Endothelial cell of hepatic sinusoid (primary cell): Measurements from ENCODE around the gene JAKMIP1.

Experiments used
- in situ Hi-C: cut with HindIII; loops from 2 replicates; pipeline ENCODE4 v1.10.0; 2017; ENCODE audit warnings: low sequenced_read_pairs

Gene JAKMIP1

DNA sequence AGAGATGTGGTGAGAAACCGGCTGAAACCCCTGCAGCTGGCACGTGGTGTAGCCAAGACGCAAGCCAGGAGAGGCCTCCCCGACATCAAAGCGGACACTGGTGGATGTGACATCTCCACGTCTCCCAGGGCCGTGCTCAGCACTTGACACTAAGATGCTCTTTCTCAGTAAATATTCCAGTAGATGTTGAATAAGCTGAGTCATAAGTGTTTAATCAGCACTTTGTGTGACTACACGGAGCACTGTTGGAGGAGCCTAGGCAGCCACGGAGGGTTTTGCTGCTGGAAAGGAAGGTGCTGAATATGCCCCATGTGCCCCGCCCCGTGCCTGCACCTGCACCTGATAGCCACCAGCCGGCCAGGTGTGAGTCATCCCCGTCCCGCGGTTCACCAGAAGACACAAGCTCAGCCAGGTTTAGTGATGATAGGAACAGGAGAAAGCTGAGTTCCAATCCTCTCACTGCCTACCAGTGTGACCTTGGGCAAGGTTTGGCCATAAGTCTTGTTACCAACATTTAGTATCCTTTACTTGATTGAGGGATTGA, 153.1 kb downstream of the JAKMIP1 start:
- in situ Hi-C loops = no loop called here

DNA sequence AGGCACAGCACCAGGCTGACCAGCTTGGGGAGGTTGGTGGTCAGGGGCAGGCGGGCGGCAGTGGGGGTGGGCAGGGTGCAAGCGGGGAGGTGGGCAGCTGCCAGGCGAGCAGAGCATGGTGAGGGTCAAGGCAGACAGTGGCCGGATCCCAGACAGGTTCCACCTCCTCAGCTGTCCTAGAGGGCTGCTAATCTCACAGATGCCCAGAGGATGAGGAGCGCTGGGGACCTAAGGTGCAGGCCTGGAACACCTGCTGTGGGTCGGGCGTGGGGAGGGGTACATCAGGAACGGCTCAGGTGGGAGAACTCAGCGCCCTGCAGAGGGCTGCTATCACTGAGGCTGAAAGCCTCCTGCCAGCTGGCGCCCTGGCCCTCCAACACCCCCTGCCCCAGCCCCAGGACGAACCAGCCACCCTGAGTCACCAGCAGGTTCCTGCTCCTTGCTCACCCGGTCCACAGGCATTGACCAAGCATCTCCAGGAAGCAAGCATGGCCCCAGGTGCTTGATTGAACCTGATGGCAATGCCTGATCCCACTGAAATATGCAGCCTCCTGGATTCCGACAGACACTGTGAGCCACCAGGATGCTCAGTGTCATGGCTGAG, 153.7 kb downstream of the JAKMIP1 start:
- in situ Hi-C loops = no loop called here

DNA sequence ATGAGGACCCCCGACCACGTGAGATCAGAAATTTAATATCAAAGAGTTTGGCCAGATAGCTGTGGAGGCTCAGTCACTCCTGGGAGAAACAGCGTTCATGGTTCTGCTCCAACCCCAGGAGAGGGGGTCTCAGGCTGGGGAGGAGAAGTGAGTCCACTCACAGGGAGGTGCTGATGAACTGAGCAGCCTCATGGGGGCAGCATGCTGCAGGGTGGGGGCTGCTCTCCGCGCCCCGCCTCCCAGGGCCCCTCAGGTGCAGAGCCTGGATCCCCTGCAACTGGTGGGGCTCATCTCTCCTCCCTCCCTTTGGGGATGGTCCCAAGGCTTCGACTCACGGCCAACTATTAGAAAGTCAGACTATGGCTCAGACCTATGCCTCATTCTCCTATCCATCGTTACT, 155.5 kb downstream of the JAKMIP1 start:
- in situ Hi-C loops = no loop called here

DNA sequence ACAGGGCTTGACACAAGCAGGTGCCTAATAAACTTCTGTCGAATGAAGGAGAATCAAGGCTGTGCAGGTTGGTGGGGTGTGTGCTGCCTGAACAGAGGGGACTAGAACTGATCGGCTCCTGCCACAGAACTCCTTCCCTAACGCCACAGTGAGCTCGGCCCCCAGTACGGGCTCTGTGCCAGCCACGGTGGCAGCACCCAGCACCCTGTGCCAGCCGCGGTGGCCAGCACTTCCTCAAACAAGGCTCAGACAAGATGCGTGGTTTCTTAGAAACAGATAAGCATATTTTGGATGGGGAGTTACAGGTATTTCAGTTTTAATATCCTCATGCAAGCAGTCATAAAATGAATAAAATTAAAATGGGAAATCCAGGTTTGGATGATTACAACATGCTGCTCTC, 156.1 kb downstream of the JAKMIP1 start:
- in situ Hi-C loops = no loop called here

DNA sequence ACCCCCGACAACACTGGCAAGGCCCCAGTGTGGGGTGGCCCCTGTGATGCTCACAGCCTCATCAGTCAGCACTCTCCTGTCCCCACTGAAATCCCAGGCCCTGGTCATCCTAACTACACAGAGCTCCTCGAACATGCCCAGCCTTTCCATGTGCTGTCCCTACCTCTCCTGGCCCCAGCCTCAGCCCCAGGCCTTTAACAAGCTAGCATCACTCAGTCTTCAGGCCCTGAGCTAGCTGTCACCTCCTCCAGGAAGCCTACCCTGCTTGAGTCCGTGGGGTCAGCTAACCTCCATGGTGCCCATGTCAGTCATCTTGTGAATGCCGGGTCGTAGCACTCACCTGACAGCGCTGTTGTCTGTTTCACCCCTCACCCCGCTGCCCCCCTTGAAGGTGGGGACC, 156.5 kb downstream of the JAKMIP1 start:
- in situ Hi-C loops = no loop called here

DNA sequence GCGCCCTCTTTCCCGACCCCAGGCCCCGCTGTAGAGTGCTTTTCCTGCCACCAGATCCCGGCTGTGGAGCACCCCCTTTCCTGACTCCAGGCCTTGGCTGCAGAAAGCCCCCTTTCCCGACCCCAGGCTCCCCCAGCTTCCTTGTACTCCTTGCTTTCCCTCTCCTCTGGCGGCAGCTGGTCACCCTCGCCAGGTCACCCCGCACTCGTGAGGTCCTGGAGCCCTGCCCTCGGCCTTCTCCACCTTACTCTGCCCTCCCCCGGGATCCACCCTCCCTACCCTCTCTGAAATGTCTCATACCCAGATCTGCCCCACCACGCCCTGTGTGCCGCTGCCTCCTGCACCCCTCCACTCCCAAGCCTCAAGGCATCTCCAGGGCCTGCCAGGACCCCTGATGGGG, 157.2 kb downstream of the JAKMIP1 start:
- in situ Hi-C loops = no loop called here

DNA sequence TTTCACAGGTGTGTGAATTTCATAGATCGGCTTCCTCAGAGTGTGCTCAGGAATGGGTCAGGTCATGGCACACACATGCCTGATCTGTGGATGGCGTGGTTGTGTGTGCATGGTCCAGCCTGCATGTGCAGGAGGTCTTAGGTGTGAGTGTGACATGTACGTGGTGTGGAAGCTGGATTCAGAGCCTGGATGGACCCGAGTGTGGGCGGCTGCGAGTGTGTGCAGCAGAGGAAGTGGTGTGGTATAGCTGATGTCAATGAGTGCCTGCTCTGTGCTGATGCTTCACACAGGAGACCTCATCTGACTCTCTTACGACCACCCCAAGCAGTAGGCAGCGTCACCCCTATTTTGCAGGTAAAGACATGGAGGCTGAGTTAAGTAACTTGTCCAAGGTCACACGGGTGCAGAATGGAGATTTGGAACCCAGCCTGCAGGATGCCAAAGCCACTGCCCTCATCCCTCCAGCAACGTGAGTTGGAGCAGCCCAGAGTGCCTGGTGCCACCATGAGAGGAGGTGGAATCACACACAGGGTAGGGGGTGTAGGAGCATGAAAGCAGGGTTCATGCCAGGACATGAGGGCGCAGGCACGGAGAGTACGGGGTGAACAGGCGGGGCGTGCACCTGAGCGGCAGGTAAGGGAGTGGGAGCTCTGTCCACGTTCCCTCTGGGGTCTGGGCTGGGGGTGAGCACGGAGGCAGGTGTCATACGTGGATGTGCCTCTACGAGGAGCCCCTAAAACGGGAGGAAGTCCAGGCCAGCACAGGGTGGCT, 157.9 kb downstream of the JAKMIP1 start:
- in situ Hi-C loops = no loop called here

DNA sequence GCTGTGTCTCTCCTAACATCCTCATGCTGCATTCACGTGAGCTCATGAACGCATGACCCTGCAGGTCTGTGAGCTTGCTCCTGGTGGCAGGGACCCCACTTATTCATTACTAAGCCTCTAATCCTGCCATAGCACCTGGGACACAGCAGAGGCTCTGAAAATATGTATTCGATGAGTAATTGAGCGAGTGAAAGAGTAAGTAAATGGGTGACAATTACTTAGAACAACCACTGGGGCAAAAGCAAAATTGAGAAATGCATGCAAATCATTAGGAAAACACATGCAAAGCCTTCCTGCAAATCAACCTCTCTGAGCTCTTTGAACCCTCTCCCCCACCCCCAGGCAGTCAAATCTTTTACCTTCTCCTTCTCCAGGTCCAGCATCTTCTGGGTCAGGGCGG, 158.5 kb downstream of the JAKMIP1 start:
- in situ Hi-C loops = no loop called here

DNA sequence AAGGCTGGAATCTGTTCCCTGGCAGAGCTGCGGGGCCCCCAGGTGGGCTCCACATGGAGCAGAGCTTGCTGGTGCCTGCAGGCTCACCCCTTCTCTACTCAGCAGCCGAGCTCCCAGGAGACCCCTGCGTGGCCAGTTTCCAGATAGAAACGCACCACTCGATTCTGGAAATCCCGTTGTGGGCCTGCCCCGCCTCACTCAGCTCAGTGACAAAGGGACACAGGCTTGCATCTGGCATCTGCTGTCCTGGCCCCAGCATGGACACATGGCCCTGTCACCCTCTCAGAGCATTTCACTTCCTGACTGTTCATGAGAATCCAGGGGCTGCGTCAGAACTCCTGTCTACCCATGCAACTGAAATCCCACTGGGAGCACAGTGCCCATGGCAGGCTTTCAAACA, 161.6 kb downstream of the JAKMIP1 start:
- in situ Hi-C loops = no loop called here

DNA sequence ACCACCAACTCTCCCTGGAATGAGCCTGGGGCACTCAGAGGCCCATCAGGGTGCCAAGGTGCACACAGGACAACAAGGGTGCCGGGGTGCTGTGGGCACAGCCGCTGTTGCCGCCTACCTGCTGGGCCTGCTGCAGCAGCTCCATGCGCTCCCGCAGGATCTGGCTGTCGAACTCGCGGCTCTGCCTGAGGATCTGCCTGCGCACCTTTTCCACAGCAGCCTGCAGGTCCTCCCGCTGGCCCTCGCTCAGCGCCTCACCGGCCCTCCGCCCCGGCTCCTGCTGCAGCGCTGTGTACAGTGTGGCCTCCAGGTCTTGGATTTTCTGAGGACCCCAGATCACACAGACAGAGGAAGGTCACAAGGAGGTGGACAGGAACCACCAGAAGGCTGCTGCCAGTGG, 164.6 kb downstream of the JAKMIP1 start:
- in situ Hi-C loops = no loop called here

DNA sequence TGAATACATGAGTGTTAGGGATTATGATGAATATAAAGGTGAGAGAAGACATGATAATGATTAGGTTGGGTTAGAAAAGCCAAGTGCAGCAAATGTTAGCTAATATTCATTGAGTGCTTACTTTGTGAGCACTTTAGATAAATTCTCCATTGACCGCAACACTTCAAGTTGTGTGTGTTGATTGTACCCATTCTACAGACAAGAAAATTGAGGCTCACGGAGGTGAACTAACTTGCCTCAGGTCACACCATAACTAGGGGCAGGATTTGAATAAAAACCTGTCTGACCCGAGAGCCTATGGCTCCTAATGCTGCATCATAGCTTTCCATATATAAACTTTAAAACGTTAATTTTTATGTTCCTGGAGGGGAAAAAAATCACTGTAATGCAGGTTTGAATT, 167.0 kb downstream of the JAKMIP1 start:
- in situ Hi-C loops = no loop called here

DNA sequence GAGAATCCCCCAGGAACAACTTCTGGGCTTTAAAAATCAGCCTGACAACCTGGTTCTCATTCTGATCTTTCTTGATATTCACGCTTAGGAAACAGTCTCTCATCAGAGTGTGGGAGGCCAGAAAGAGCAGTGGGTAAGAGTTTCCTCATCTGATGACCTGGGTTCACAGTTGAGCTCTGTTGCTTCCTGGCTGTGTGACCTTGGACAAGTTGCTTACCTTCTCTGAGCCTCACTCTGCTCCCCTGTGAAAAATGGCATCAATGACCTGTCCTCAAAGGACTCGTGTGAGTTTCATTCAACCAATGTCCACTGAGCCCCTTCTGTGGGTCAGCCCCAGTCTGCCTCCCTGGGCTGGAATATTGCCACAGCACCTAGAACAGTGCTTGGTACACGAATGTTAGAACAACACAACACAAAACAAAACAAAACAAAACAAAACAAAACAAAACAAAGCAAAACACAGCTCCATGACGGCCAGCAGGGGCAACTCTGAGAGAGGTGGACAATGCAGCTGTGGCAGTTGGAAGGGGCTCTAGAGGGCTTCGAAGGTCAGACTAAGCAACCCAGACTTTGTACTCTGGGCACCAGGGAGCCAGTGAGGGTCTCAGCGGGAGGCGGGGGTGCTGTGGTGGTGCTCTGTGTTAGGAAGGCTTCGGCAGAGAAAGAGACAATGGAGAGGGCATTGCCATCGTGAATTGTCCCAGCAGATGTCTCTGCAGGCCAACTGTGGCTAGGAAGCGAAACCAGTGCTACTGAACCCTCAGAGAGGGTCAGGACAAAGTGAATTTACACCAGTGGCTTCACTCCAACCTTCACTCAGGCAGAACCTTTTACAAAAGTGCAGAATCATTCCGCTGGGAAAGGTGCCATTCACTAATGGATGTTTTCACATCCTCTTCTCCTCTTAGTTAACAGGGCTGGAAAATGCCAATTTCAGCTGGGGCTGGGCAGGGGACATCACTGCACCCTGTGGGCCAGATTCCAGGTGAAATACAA, 167.8 kb downstream of the JAKMIP1 start:
- in situ Hi-C loops = no loop called here

DNA sequence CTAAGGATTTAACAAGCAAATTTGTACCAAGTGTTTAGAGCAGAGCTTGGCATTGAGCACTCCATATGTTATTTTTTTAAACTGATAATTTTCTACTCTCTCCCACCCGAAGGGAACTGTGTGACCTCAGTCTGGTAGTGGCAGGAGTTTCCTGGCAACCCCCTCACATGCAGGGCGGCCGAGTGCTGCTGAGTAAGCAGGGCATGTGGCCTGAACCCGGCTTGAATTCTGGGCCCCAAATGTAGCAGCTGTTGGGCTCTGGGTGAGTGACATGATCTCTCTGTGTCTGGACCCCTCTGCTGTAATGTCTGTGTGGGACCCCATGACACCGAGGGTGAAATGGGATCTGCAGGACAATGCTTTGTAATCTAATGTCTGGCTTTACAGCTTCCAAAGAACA, 168.5 kb downstream of the JAKMIP1 start:
- in situ Hi-C loops = no loop called here

DNA sequence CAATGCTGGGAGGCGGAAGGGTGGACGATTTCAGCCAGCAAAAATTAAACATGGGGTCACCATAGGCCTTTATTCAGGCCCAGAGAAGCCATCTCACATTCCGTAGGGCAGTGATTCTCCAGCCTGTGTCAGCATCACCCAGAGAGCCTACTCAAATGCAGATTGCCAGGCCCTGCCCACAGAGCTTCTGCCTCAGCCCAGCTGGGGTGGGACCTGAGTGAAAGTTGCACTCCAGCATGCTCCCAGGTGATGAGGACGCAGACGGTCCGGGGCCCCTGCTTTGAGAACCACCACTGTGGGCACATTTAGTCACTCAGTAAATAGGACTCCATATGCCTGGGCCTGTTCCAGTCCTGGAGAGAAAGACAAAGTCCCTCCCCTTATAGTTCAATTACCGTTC, 169.7 kb downstream of the JAKMIP1 start:
- in situ Hi-C loops = no loop called here

DNA sequence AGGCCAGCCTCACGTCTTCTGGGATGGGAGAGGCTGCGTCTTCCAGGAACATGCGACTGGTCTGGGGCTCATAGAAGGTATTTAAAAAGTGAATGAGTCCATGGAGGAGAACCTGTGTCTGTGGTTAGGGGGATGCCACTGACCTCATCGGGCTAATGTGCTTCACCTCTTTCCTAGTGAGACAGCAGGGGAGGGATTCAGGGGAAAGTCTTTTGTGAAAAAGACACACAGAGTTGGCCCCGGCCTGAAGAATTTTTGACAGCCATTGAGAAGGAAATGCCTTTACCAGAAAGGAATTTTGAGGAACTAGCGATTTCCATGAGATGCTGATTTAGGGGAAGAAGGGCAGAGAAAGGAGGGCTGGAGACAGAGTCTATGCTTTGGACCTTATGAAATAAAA, 171.1 kb downstream of the JAKMIP1 start:
- in situ Hi-C loops = no loop called here

DNA sequence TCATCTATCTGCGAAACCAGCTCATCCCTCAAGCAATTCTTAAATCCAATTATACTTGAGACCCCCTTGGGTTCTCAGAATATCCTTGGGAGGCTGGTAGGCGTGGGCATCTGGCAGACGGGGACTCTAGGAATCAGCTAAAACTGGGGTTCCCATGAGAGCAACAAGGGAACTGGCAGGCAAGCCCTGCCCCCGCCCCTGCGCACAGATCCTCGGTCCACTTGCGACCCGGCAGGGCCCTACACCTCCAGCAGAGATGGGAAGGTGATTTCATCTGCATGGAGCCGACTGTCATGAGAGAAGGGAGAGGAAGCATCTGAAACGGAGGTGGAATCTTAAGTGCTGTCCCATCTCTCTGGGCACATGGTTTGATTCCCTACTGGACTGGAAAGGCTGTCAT, 172.2 kb downstream of the JAKMIP1 start:
- in situ Hi-C loops = no loop called here

DNA sequence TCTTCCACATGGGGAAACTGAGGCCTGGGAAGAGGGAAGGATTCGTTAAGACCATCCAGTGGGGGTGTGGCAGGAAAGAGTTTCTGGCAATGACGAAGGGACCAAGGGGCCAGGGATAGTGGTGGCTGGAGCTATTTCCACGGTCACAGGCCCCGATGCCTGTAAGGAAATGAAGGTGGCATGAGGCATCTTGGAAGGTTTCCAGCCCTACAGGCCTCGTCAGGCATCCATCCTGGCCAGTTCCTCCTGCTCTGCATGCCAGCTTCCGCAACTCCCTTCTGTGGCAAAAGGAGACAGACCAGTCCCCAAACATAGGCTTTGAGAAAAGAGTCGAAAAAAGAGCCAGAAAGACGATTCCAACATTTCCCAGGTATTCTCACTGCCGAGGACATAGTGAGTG, 173.0 kb downstream of the JAKMIP1 start:
- in situ Hi-C loops = no loop called here

DNA sequence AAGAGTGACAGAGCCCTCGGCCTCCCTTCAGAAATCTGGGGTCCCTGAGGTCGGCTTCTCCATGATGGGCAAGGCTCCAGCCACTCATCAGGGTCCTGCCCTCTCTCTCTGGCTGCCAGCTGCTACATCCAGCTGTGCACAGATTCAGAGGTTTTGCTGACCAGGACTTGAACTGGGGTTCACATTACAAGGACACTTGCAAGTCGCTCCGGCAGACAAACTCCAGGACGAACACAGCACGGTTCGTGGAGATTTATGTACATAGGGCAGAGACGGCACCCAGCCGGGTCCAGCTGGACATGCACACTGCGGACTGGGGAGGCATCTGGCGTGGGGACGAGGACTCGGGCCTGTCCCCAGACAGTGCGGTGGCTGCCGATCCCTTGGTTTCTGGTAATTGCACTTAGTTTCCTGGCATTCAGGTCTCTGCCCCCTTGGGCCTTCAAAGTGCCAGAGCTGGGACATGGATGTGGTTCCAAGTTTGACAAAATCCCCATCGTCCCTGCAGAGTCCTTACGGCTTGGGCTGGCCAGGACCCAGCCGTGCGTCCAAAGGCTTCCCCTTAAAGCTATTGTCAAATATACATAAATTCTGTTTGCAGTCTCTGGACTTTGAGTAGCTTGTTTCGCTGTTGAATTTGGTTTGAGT, 175.9 kb downstream of the JAKMIP1 start:
- in situ Hi-C loops = no loop called here

DNA sequence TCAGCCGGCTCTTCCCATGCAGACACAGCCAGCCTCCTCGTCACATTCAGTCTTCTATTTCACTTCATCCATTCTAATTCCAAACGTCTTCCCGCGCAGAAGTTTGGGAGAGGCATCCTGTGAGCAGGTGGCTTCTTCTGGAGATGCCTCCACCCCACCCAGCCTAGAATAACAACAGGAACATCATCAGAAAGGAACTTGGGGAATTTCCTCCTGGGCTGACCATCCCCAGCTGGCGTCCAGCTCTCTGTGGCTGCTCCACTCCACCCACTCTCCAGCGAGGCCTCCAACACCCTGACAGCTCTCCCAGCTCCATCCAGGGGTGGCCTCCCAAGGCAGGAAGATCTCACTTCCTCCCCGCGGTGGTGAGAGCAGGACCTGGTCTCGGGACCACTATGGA, 176.6 kb downstream of the JAKMIP1 start:
- in situ Hi-C loops = no loop called here

DNA sequence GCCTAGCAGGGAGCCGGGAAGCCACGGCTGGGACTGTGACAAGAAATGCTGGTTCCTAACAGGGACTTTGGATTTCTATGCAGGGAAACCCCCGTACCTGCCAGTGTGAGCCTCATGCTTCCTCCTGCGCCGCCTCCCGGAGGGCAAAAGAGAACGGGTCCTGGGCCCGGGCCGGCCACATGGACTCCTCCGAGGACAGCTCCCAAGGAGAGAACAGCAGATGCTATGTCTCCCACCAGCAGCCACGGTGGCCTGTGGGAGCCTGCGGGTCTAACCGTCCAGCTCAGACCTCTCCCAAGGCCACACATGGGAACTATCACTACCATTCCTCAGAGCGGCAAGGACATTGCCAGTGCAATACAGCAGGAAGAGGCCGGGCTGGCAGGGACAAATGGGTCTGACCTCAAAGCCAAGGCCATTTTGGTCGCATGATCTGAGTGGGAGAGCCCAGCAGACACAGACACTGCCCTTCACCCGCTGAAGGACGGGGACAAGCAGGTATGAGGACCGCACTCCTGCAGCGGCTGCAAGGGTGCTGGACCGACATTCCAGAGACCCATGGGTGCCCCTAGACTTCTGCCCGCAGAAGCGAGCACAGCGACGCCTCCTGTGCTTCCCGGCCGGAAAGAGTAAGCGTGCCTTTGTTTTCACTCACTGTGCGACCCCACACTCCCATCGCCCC, 177.6 kb downstream of the JAKMIP1 start:
- in situ Hi-C loops = no loop called here
